Ishikawa (cell line): Measurements from ENCODE around the gene CAMK2A.

Experiments
- CEBPB ChIP-seq: IDR thresholded peaks from 2 replicates; pipeline ENCODE4 v1.6.1; 2012
- CREB1 ChIP-seq: IDR thresholded peaks from 2 replicates; pipeline ENCODE4 v1.6.1; 2012; ENCODE audit warnings: low read depth
- EGR1 ChIP-seq: IDR thresholded peaks from 2 replicates; pipeline ENCODE4 v1.6.1; 2012
- EP300 ChIP-seq: IDR thresholded peaks from 2 replicates; pipeline ENCODE4 v1.6.1; 2012; ENCODE audit warnings: borderline replicate concordance
- MAX ChIP-seq: IDR thresholded peaks from 2 replicates; pipeline ENCODE4 v1.6.1; 2012
- RAD21 ChIP-seq: IDR thresholded peaks from 2 replicates; pipeline ENCODE4 v1.6.1; 2012; ENCODE audit warnings: low read depth
- REST ChIP-seq: IDR thresholded peaks from 2 replicates; pipeline ENCODE4 v1.6.1; 2012; ENCODE audit warnings: low read depth, mild to moderate bottlenecking
- TAF1 ChIP-seq: IDR thresholded peaks from 2 replicates; pipeline ENCODE4 v1.6.1; 2012; ENCODE audit warnings: low read depth, mild to moderate bottlenecking
- USF1 ChIP-seq: IDR thresholded peaks from 2 replicates; pipeline ENCODE4 v1.6.1; 2012
- ZBTB7A ChIP-seq: IDR thresholded peaks from 2 replicates; pipeline ENCODE4 v1.6.1; 2012; ENCODE audit warnings: low read depth

GRCh38 chr5:150333400-150333799 is 43.8 kb upstream of the CAMK2A start:
- TF ChIP-seq EP300 (no peak), TAF1 (no peak), CEBPB (no peak), CREB1 (no peak), MAX (no peak), REST (no peak), RAD21 (no peak), USF1 (no peak), ZBTB7A (no peak), EGR1 (no peak)
